Prostate gland (tissue), 2 donors: Measurements from ENCODE around the gene TREML1. TPM values are rescaled to one million over a fixed set of nuclear protein-coding genes. Genes with fewer than 3 reads are reported as not detected.

Experiments used
- DNase-seq: peaks from one replicate; pipeline ENCODE4 v3.0.0-alpha.2; 2019; ENCODE audit warnings: low spot score
- H3K27ac ChIP-seq, 2 donors: fragments of 200-600 bp; sonication (generic); 2 replicates each; pipeline ENCODE4 v1.5.1; 2017 to 2019
- H3K27me3 ChIP-seq: fragments of 200-600 bp; sonication (generic); replicated peaks from 2 replicates; pipeline ENCODE4 v1.5.1; 2019; ENCODE audit not compliant: insufficient read depth
- H3K36me3 ChIP-seq, 2 donors: fragments of 200-600 bp; sonication (generic); 1 replicate in 1 of 2; 2 replicates in 1 of 2; pipeline versions ENCODE4 v1.5.1 to v1.8.1; 2017 to 2019
- H3K4me1 ChIP-seq: fragments of 200-600 bp; sonication (generic); replicated peaks from 2 replicates; pipeline ENCODE4 v1.5.1; 2019
- H3K4me3 ChIP-seq, 2 donors: fragments of 200-600 bp; sonication (generic); 2 replicates each; pipeline ENCODE4 v1.5.1; 2017 to 2019
- H3K9me3 ChIP-seq: fragments of 200-600 bp; sonication (generic); 2 replicates; pipeline ENCODE4 v1.5.1; 2017
- CTCF ChIP-seq, 4 experiments: fragments of 200-600 bp in 2 of 4; fragments of 450-650 bp in 2 of 4; sonication (generic) in 2 of 4; IDR thresholded peaks; 1 replicate in 3 of 4; 2 replicates in 1 of 4; pipeline ENCODE4 v1.5.1; 2016 to 2019; ENCODE audit warnings: antibody characterized with exemption in 4 of 4, mild to moderate bottlenecking in 2 of 4, moderate library complexity in 2 of 4
- POLR2A ChIP-seq: fragments of 450-650 bp; IDR thresholded peaks from one replicate; pipeline ENCODE4 v1.6.1; 2016; ENCODE audit warnings: antibody characterized with exemption, mild to moderate bottlenecking
- POLR2AphosphoS5 ChIP-seq: sonication (generic); formaldehyde crosslinking; IDR thresholded peaks from one replicate; pipeline ENCODE4 v1.6.1; 2017; ENCODE audit warnings: antibody characterized with exemption
- WGBS: methylation state at CpG from one replicate; pipeline ENCODE4 v1.1.5; 2018; 5-methylcytosine and 5-hydroxymethylcytosine counted together
- intact Hi-C: fragments of 100-400 bp; cut with DNase I; formaldehyde crosslinking; loops from one replicate; pipeline ENCODE4 v1.14.2; 2022
- total RNA-seq, 2 donors: library from RNA; depleted of rRNA; stranded (reverse); fragments of >200 nt; gene quantifications; one replicate each; pipeline ENCODE4 v1.1.0, GENCODE V29; 2016

TREML1 gene
- total RNA-seq, 2 donors from 2014 or later, result not detected

DNA sequence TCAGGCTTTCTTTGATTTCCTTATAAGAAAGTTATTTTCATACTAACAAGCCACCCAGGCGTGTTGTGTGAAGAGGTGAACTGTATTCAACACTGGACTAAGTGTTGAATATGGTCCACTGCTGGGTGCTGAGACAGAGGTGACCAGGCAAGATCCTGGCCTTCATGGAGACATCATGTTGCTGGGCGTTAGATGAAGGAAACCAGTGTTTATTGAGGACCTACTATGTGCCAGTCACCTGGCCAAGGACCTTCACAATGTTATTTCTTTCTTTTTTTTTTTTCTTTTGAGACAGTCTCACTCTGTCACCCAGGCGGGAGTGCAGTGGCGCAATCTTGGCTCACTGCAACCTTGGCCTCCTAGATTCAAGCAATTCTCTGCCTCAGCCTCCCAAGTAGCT, 1.9 kb upstream of the TREML1 start:
- Histone ChIP-seq H3K36me3 (no peaks in the 10 kb centered on the region), H3K9me3 (no peaks in the 10 kb centered on the region), H3K27me3 (no peaks in the 10 kb centered on the region), H3K27ac (no peak overlapping the region), H3K4me1 (no peaks in the 10 kb centered on the region), H3K4me3 (no peak overlapping the region)
- WGBS, result 95% methylated on average over 4 of the region's 4 CpGs
- intact Hi-C loops, result no loop called here
- TF ChIP-seq CTCF (IDR thresholded peaks at IDR 0.05) (no peak), POLR2A (no peak), POLR2AphosphoS5 (no peak)
- no peak for DNase-seq

DNA sequence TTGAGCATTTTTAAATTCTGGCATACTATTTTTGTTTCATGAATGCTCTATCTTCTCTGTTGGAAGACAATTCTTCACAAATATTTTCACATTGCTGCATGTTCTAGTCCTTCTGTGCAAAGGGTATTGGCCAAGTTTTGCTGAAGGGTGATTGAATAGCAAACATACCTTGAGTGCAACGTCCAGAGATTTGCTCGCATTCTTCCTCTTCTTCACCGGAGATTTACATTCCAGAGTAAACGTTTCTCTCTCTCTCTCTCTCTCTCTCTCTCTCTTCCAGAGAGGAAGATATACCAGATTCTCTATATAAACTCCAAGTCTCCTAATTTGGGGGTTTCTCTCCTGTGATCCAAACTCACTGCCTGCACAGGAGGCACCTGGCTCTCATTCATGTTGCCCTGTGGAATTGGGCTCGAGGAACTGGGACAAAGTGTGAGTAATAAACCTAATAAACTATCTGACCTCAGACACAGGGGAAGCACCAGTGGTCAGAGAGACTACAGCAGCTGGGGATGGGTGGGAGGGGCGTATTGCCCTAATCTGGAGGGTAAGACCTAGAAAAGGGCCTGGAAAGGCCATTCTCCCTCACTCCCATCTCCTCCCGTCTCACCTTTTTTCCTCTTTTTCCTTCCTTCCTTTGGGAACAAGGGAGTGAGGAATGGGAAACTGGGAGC, 1.1 kb upstream of the TREML1 start:
- no peaks in the 10 kb centered on the region for H3K9me3 ChIP-seq

DNA sequence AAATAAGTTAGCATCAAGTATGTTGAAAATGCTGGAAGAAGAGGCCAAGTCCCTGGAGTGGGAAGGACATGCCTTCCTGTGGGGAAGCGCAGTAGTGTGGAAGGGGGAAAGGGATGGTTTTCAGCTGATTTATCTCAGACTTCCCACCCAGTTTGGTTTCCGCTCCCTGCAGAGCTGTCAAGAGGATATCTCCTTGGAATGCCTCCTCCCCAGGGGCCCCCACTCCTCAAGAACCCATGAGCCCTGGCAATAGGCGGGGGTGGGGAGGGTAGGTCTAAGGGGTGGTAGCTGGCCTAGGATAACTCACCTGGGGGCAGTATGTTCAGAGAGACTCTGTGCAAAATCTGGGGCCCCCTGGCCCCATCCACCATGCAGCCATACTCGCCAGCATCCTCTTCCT, 696 bp downstream of the TREML1 start:
- DNase-seq, result no peak
- intact Hi-C loops, result no loop called here
- Histone ChIP-seq H3K27ac (no peak overlapping the region), H3K9me3 (no peaks in the 10 kb centered on the region), H3K27me3 (no peaks in the 10 kb centered on the region), H3K36me3 (no peaks in the 10 kb centered on the region), H3K4me1 (no peaks in the 10 kb centered on the region), H3K4me3 (no peak overlapping the region)
- TF ChIP-seq POLR2A, result no peak
- TF ChIP-seq POLR2AphosphoS5, result no peak
- TF ChIP-seq CTCF (IDR thresholded peaks at IDR 0.05), result no peak
- WGBS, result 89% methylated on average over 4 of the region's 4 CpGs

More for the DNA sequence above, 1.1 kb upstream of the TREML1 start:
- no peak overlapping the region for H3K27ac ChIP-seq
- no peak for TF ChIP-seq POLR2AphosphoS5
- TF ChIP-seq POLR2A, result no peak
- TF ChIP-seq CTCF (IDR thresholded peaks at IDR 0.05), result no peak
- WGBS, result 45% methylated on average over 7 of the region's 7 CpGs
- H3K4me1 ChIP-seq, result no peaks in the 10 kb centered on the region
- no peaks in the 10 kb centered on the region for H3K36me3 ChIP-seq
- H3K27me3 ChIP-seq, result no peaks in the 10 kb centered on the region
- intact Hi-C loops, result no loop called here
- H3K4me3 ChIP-seq, result no peak overlapping the region
- DNase-seq, result no peak

DNA sequence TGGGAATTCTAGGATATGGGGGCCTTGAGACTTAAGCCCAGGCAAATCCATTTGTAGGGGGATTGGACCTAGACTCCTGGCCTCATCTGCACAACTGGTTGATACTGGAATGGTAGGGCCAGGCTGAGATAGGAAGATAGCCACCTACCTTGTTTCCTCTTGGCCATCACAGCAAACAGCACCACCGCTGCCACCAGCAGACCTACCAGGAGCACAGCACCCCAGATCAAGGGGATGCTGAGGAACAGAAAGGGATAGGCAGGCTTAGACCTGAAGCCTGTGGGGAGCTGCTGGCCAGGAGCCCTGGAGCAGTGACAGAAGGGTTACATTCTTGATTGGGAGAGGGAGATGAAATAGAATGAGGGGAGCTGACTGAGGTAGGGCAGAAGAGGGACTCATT, 3.5 kb downstream of the TREML1 start:
- 82% methylated on average over 1 of the region's 1 CpG for WGBS
- no peaks in the 10 kb centered on the region for H3K9me3 ChIP-seq
- intact Hi-C loops, result no loop called here

More for the DNA sequence above, 3.5 kb downstream of the TREML1 start:
- H3K36me3 ChIP-seq, result no peaks in the 10 kb centered on the region
- no peak overlapping the region for H3K27ac ChIP-seq
- H3K4me1 ChIP-seq, result no peaks in the 10 kb centered on the region
- no peak overlapping the region for H3K4me3 ChIP-seq
- no peak for DNase-seq
- TF ChIP-seq CTCF (IDR thresholded peaks at IDR 0.05), result no peak
- no peak for TF ChIP-seq POLR2A
- TF ChIP-seq POLR2AphosphoS5, result no peak
- no peaks in the 10 kb centered on the region for H3K27me3 ChIP-seq
